Suprapubic skin (tissue), 4 donors: ENCODE results near the gene ABCC2. TPM values are rescaled to one million over a fixed set of nuclear protein-coding genes. Genes with fewer than 3 reads are reported as not detected.

Experiments used
- DNase-seq, 2 donors: peaks; one replicate each; pipeline ENCODE4 v3.0.0-alpha.2; 2019; ENCODE audit warnings: low spot score in 2 of 2
- H3K27ac ChIP-seq: fragments of 200-600 bp; sonication (generic); one replicate; pipeline ENCODE4 v1.5.1; 2019
- H3K27me3 ChIP-seq: fragments of 200-600 bp; sonication (generic); one replicate; pipeline ENCODE4 v1.5.1; 2019
- H3K36me3 ChIP-seq: fragments of 200-600 bp; sonication (generic); one replicate; pipeline ENCODE4 v1.5.1; 2019
- H3K4me1 ChIP-seq: fragments of 200-600 bp; sonication (generic); one replicate; pipeline ENCODE4 v1.5.1; 2019
- H3K4me3 ChIP-seq: fragments of 200-600 bp; sonication (generic); one replicate; pipeline ENCODE4 v1.5.1; 2019; ENCODE audit warnings: mild to moderate bottlenecking
- H3K9me3 ChIP-seq: fragments of 200-600 bp; sonication (generic); one replicate; pipeline ENCODE4 v1.5.1; 2019
- EP300 ChIP-seq: sonication (generic); formaldehyde crosslinking; IDR thresholded peaks from one replicate; pipeline ENCODE4 v1.6.1; 2017; ENCODE audit warnings: antibody characterized with exemption
- POLR2A ChIP-seq, 2 donors: fragments of 450-650 bp; IDR thresholded peaks; one replicate each; pipeline ENCODE4 v1.6.1; 2017; ENCODE audit warnings: antibody characterized with exemption in 2 of 2, mild to moderate bottlenecking in 2 of 2, moderate library complexity in 2 of 2
- POLR2AphosphoS5 ChIP-seq, 3 donors: sonication (generic); formaldehyde crosslinking; IDR thresholded peaks; one replicate each; pipeline ENCODE4 v1.6.1; 2017; ENCODE audit warnings: antibody characterized with exemption in 3 of 3
- WGBS: methylation state at CpG from one replicate; pipeline ENCODE4 v1.1.5; 2018; 5-methylcytosine and 5-hydroxymethylcytosine counted together
- total RNA-seq, 4 donors: library from RNA; depleted of rRNA; stranded (reverse); fragments of >200 nt; gene quantifications; one replicate each; pipeline ENCODE4 v1.1.0, GENCODE V29; 2016
- TF ChIP-seq, protein P1 (sequence below), 2 donors: fragments of 200-600 bp in 1 of 2; fragments of 450-650 bp in 1 of 2; sonication (generic) in 1 of 2; IDR thresholded peaks; one replicate each; pipeline ENCODE4 v1.5.1; 2016 to 2019; ENCODE audit warnings: antibody characterized with exemption in 2 of 2, mild to moderate bottlenecking in 1 of 2, moderate library complexity in 1 of 2

The ABCC2 gene
- total RNA-seq, 4 donors from 2014 or later: 1.4 to 4.4 (median 2.7) TPM

GRCh38 chr10:99850767-99851340 lies 68.4 kb downstream of the ABCC2 start:
- H3K27me3 ChIP-seq: no peaks in the 10 kb centered on the region
- H3K4me3 ChIP-seq: no peak overlapping the region
- H3K9me3 ChIP-seq: no peaks in the 10 kb centered on the region
- no peak overlapping the region for H3K27ac ChIP-seq
- TF ChIP-seq EP300 (no peak), POLR2A (IDR thresholded peaks at IDR 0.05) (no peak), POLR2AphosphoS5 (IDR thresholded peaks at IDR 0.05) (no peak)
- TF ChIP-seq, protein P1, sequence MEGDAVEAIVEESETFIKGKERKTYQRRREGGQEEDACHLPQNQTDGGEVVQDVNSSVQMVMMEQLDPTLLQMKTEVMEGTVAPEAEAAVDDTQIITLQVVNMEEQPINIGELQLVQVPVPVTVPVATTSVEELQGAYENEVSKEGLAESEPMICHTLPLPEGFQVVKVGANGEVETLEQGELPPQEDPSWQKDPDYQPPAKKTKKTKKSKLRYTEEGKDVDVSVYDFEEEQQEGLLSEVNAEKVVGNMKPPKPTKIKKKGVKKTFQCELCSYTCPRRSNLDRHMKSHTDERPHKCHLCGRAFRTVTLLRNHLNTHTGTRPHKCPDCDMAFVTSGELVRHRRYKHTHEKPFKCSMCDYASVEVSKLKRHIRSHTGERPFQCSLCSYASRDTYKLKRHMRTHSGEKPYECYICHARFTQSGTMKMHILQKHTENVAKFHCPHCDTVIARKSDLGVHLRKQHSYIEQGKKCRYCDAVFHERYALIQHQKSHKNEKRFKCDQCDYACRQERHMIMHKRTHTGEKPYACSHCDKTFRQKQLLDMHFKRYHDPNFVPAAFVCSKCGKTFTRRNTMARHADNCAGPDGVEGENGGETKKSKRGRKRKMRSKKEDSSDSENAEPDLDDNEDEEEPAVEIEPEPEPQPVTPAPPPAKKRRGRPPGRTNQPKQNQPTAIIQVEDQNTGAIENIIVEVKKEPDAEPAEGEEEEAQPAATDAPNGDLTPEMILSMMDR (IDR thresholded peaks at IDR 0.05): no peak
- DNase-seq: no peak
- 65% methylated on average over 5 of the region's 5 CpGs for WGBS
- no peaks in the 10 kb centered on the region for H3K36me3 ChIP-seq
- peaks cover 7% of the 10 kb centered on the region for H3K4me1 ChIP-seq

DNA sequence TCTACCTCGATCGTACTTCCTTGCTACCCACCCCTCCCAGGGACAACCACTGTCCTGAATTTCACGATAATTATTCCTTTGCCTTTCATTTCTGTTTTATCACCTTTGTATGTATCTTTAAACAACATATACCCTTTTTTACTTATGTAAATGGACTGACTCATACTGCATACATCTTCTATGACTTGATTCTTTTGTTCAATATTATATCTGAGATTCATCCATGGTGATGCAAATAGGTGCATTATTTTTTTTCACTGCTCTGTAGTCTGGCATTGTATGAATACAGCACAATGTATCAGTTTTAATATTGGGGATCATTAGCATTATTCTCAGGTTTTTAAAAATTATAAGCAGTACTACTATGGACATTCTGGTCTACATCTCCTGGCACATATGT lies 69.4 kb downstream of the ABCC2 start:
- TF ChIP-seq EP300 (no peak), POLR2AphosphoS5 (IDR thresholded peaks at IDR 0.05) (no peak), POLR2A (IDR thresholded peaks at IDR 0.05) (no peak)
- TF ChIP-seq, protein P1 (IDR thresholded peaks at IDR 0.05): no peak
- Histone ChIP-seq H3K27ac (no peak overlapping the region), H3K4me3 (no peak overlapping the region), H3K27me3 (no peaks in the 10 kb centered on the region), H3K36me3 (no peaks in the 10 kb centered on the region), H3K9me3 (no peaks in the 10 kb centered on the region), H3K4me1 (no peaks in the 10 kb centered on the region)
- no peak for DNase-seq
- 94% methylated on average over 3 of the region's 3 CpGs for WGBS

DNA sequence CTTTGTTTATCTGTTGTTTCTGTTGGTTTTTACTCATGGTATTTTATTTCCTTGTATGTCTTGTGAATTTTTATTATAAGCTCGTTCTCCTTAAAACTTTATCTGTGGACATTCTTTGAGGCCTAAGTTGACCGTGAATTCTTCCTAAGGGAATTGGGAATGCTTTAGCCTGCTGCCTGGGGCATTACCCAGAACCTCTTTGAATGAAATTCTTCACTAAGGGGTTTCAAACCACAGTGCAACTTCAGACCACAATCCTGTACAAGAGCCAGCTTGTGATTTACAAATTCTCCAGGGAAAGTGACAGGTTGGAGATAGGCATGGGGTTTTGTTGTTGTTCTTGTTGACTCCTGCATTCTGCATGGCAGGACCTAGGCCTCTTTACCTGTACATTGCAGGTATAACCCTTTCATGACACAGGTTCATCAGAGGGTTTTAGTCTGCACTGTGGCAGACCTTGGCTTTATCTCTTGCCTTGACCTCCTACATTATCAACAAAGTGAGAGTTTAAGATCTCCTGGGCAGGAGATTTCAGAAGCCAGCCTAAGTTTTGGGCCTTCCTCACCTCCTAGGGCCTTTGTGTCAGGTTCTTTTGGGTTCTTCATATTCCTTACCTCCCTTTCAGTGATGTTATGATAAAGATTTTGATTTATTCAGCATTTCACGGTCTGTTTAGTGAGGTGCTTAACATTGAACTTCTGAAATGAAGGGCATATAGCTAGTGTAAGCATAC lies 70.2 kb downstream of the ABCC2 start:
- 78% methylated on average over 3 of the region's 3 CpGs for WGBS
- no peak for TF ChIP-seq POLR2A (IDR thresholded peaks at IDR 0.05)
- no peak for TF ChIP-seq EP300
- TF ChIP-seq POLR2AphosphoS5 (IDR thresholded peaks at IDR 0.05): no peak
- TF ChIP-seq, protein P1 (IDR thresholded peaks at IDR 0.05): no peak
- DNase-seq: no peak

GRCh38 chr10:99853655-99854054 lies 71.2 kb downstream of the ABCC2 start:
- Histone ChIP-seq H3K9me3 (no peaks in the 10 kb centered on the region), H3K4me1 (no peaks in the 10 kb centered on the region), H3K27ac (no peak overlapping the region), H3K27me3 (no peaks in the 10 kb centered on the region), H3K4me3 (no peak overlapping the region), H3K36me3 (no peaks in the 10 kb centered on the region)
- WGBS: 87% methylated on average over 3 of the region's 3 CpGs
- DNase-seq: no peak
- TF ChIP-seq, protein P1 (IDR thresholded peaks at IDR 0.05): no peak
- no peak for TF ChIP-seq EP300
- TF ChIP-seq POLR2A (IDR thresholded peaks at IDR 0.05): no peak
- TF ChIP-seq POLR2AphosphoS5 (IDR thresholded peaks at IDR 0.05): no peak

More for the DNA sequence above, 70.2 kb downstream of the ABCC2 start:
- Histone ChIP-seq H3K4me1 (no peaks in the 10 kb centered on the region), H3K4me3 (no peak overlapping the region), H3K36me3 (no peaks in the 10 kb centered on the region), H3K27me3 (no peaks in the 10 kb centered on the region), H3K9me3 (no peaks in the 10 kb centered on the region), H3K27ac (no peak overlapping the region)

- H3K4me1 ChIP-seq: no peaks in the 10 kb centered on the region
- DNase-seq: no peak
- no peak overlapping the region for H3K4me3 ChIP-seq
- 49% methylated on average over 6 of the region's 6 CpGs for WGBS
- no peak overlapping the region for H3K27ac ChIP-seq
- TF ChIP-seq, protein P1 (IDR thresholded peaks at IDR 0.05): peak in 1 of 2 donors; percentile 16
- no peak for TF ChIP-seq EP300
- H3K9me3 ChIP-seq: no peaks in the 10 kb centered on the region
- H3K36me3 ChIP-seq: no peaks in the 10 kb centered on the region
- H3K27me3 ChIP-seq: no peaks in the 10 kb centered on the region
Measured at GRCh38 chr10:99854860-99855259, 72.4 kb downstream of the ABCC2 start.
